ENCODE results near the gene CXXC4.

Gene CXXC4

DNA sequence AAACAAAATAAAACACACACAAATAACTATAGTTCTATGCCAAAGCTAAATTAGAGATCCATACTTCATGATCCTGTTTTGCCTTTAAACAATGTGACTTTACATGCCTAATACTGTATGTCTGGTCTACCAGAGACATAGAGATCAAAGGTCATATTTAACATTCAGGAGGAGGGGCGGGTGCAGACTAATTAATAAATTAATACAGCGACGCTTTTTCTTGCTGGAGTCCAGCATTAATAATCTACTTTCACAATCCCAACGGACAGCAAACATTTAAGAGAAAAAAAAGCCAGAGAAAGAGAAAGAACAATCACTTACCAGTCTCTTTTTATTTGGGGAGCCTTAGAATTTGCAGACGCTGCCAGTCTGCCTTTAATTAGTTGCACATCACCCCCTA is 509 bp downstream of the CXXC4 start:
- TF ChIP-seq, protein P1, sequence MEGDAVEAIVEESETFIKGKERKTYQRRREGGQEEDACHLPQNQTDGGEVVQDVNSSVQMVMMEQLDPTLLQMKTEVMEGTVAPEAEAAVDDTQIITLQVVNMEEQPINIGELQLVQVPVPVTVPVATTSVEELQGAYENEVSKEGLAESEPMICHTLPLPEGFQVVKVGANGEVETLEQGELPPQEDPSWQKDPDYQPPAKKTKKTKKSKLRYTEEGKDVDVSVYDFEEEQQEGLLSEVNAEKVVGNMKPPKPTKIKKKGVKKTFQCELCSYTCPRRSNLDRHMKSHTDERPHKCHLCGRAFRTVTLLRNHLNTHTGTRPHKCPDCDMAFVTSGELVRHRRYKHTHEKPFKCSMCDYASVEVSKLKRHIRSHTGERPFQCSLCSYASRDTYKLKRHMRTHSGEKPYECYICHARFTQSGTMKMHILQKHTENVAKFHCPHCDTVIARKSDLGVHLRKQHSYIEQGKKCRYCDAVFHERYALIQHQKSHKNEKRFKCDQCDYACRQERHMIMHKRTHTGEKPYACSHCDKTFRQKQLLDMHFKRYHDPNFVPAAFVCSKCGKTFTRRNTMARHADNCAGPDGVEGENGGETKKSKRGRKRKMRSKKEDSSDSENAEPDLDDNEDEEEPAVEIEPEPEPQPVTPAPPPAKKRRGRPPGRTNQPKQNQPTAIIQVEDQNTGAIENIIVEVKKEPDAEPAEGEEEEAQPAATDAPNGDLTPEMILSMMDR (IDR thresholded peaks at IDR 0.05; ENCODE audit: poor library complexity, severe bottlenecking), result no peak
- ATAC-seq (ENCODE audit: low read depth), result no peak
- H3K9me3 ChIP-seq (ENCODE audit: severe bottlenecking), result no peaks in the 10 kb centered on the region
- DNase-seq (ENCODE audit: low spot score), result no peak
- peaks cover 58% of the 10 kb centered on the region for H3K27me3 ChIP-seq (ENCODE audit: insufficient read depth, poor library complexity, severe bottlenecking)
- H3K4me3 ChIP-seq (ENCODE audit: severe bottlenecking), result no peak overlapping the region
- H3K36me3 ChIP-seq (ENCODE audit: low read depth), result no peaks in the 10 kb centered on the region
- H3K27ac ChIP-seq (ENCODE audit: poor library complexity, severe bottlenecking), result no peak overlapping the region
- peaks cover 4% of the 10 kb centered on the region for H3K4me1 ChIP-seq (ENCODE audit: insufficient read depth, poor library complexity, severe bottlenecking)

DNA sequence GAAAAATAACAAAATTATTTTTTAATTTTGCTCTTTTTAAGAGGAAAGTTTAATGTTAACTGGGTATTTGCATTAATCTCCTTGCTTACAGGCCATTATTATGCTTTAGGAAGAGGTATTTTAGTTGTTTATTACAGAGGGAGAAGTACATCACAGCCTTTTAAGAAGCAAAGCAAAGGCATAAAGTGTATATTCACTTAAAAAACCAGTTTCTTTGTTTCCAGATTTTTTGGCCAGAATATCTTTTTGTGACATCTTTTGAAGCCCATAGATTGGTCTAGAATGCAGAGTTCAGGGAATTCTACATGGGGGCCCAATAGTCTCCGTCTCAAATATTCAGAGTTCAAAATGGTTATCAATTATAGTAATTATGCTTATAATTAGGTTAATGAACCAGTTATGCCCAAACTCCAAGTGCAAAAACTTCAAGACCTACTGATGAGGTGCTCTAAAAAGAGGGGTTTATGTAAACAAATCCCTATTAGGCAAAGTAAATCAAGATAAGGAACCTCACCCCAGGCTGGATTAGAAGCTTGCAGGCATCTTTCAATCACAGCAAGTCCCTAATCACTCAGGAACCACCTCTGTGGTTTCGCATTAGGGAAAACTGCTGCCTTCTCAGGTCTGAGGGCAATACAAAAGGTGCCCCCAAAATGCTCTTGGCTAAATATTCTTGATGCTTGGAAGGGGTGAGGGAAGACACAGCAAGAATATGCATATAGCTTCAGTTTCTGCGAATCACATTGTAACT is 1.4 kb downstream of the CXXC4 start:
- TF ChIP-seq, protein P1 (IDR thresholded peaks at IDR 0.05; ENCODE audit: poor library complexity, severe bottlenecking), result no peak
- H3K4me3 ChIP-seq (ENCODE audit: severe bottlenecking), result no peak overlapping the region
- H3K4me1 ChIP-seq (ENCODE audit: insufficient read depth, poor library complexity, severe bottlenecking), result peaks cover 4% of the 10 kb centered on the region
- H3K27ac ChIP-seq (ENCODE audit: poor library complexity, severe bottlenecking), result no peak overlapping the region
- no peaks in the 10 kb centered on the region for H3K9me3 ChIP-seq (ENCODE audit: severe bottlenecking)
- no peaks in the 10 kb centered on the region for H3K36me3 ChIP-seq (ENCODE audit: low read depth)
- DNase-seq (ENCODE audit: low spot score), result no peak
- H3K27me3 ChIP-seq (ENCODE audit: insufficient read depth, poor library complexity, severe bottlenecking), result peaks cover 58% of the 10 kb centered on the region
- no peak for ATAC-seq (ENCODE audit: low read depth)

DNA sequence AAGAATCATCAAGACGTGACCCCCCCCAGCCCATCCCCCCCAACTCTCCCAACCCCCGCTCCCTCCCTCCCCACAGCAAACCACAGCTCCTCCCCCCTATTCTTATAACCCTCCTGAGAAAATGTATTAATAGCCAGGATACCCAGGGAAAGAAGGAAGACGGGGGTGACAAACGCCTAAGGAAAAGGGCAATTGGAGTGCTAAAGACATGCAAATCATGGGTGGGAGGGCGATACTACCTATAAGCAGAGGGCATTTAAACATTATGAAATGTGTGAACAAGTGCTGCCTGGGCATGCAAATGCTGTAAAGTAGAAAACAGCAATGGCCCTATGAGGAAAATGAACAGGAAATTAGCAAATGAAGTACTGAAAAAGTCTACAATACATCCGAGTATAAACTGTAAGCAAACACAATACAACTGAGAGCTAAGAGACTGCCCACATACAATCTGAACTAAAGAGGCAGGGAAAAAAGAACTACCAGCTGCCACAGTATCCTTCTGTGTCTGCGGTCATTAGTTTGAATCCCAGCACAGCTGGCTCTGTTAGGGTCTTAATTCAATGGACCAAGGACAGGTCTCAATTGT is 2.4 kb downstream of the CXXC4 start:
- DNase-seq (ENCODE audit: low spot score) (no peak), ATAC-seq (ENCODE audit: low read depth) (0 out of 3 replicates have a peak, but pooled peaks have one; percentile 5)
- no peak overlapping the region for H3K27ac ChIP-seq (ENCODE audit: poor library complexity, severe bottlenecking)
- H3K36me3 ChIP-seq (ENCODE audit: low read depth), result no peaks in the 10 kb centered on the region
- H3K4me3 ChIP-seq (ENCODE audit: severe bottlenecking), result no peak overlapping the region
- H3K9me3 ChIP-seq (ENCODE audit: severe bottlenecking), result no peaks in the 10 kb centered on the region
- peaks cover 4% of the 10 kb centered on the region for H3K4me1 ChIP-seq (ENCODE audit: insufficient read depth, poor library complexity, severe bottlenecking)
- TF ChIP-seq, protein P1 (IDR thresholded peaks at IDR 0.05; ENCODE audit: poor library complexity, severe bottlenecking), result no peak
- H3K27me3 ChIP-seq (ENCODE audit: insufficient read depth, poor library complexity, severe bottlenecking), result peaks cover 58% of the 10 kb centered on the region

DNA sequence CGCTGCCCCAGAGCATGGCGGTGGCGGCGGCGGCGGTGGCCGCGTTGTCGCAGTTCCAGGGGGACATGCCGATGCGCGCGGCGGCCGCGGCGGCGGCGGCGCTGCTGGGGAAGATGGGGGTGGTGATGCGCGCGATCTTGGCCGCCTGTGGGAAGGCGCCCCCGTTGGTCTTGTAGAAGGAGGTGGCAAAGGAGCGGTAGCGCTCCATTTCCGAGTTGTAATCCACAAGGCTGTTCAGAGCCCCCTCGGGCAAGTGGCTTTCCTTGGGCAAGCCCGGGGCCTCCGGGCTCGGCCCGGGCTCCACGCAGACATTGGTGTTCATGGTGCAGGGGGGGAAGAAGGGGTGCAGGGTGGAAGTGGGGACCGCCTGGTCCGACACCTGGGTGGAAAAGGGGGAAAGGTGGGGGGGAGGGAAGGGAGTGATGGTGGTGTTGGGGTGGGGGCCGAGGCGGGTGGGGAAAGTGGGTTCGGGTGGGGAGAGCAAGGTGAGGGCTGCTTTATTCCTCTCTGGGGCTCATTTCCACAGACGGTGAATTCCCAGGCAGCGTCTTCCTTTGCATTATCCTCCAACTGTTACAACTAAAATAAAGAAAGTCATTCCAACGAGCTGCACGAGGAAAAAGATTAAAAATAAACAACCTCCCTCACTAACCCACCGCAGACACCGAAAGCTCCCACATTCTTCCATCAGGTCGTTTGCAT is 3.1 kb downstream of the CXXC4 start:
- peak overlapping the region; percentile 35 for H3K4me3 ChIP-seq (ENCODE audit: severe bottlenecking)
- TF ChIP-seq, protein P1 (IDR thresholded peaks at IDR 0.05; ENCODE audit: poor library complexity, severe bottlenecking), result no peak
- no peaks in the 10 kb centered on the region for H3K9me3 ChIP-seq (ENCODE audit: severe bottlenecking)
- peaks cover 4% of the 10 kb centered on the region for H3K4me1 ChIP-seq (ENCODE audit: insufficient read depth, poor library complexity, severe bottlenecking)
- H3K27me3 ChIP-seq (ENCODE audit: insufficient read depth, poor library complexity, severe bottlenecking), result peaks cover 54% of the 10 kb centered on the region
- H3K36me3 ChIP-seq (ENCODE audit: low read depth), result no peaks in the 10 kb centered on the region
- ATAC-seq (ENCODE audit: low read depth), result no peak
- DNase-seq (ENCODE audit: low spot score), result no peak
- no peak overlapping the region for H3K27ac ChIP-seq (ENCODE audit: poor library complexity, severe bottlenecking)
